CD8-positive, alpha-beta memory T cell (primary cell): Measurements from ENCODE around the gene CFI. TPM values are rescaled to one million over a fixed set of nuclear protein-coding genes. Genes with fewer than 3 reads are reported as not detected.

Source experiments
- CTCF ChIA-PET: fragments of 350-600 bp; sonication (Branson Sonifier 250); formaldehyde crosslinking; loops from one replicate; lab custom pipeline; 2021; ENCODE audit warnings: antibody characterized with exemption; lab: Charles Lee
- POLR2A ChIA-PET: fragments of 350-600 bp; sonication (Branson Sonifier 250); formaldehyde crosslinking; loops from one replicate; lab custom pipeline; 2021; ENCODE audit warnings: antibody characterized with exemption; lab: Charles Lee
- DNase-seq, 5 donors: peaks; one replicate each; pipeline versions ENCODE4 v3.0.0 to v3.0.0-alpha.2; 2020 to 2022; ENCODE audit warnings: mixed read lengths in 1 of 5
- H3K27ac ChIP-seq: one replicate; pipeline ENCODE4 v1.7.0; 2013; ENCODE audit warnings: low read depth, mild to moderate bottlenecking, low read length, moderate library complexity
- H3K27me3 ChIP-seq: 2 replicates; pipeline ENCODE4 v1.7.0; 2013; ENCODE audit warnings: low read length, mild to moderate bottlenecking; ENCODE audit not compliant: insufficient read depth, poor library complexity, severe bottlenecking
- H3K36me3 ChIP-seq: 2 replicates; pipeline ENCODE4 v1.7.0; 2013; ENCODE audit warnings: mild to moderate bottlenecking, low read length, moderate library complexity; ENCODE audit not compliant: insufficient read depth
- H3K4me1 ChIP-seq: 2 replicates; pipeline ENCODE4 v1.7.0; 2013; ENCODE audit warnings: mild to moderate bottlenecking, low read length, moderate library complexity; ENCODE audit not compliant: insufficient read depth
- H3K4me3 ChIP-seq: 2 replicates; pipeline ENCODE4 v1.7.0; 2013; ENCODE audit warnings: mild to moderate bottlenecking, low read length
- H3K9me3 ChIP-seq: 2 replicates; pipeline ENCODE4 v1.7.0; 2013; ENCODE audit warnings: mild to moderate bottlenecking, low read length
- H3K27ac Mint-ChIP-seq, 8 donors: one replicate each; pipeline ENCODE4 v1.8.0; 2020 to 2021; ENCODE audit warnings: mixed read lengths in 8 of 8, mild to moderate bottlenecking in 6 of 8, inconsistent platforms in 3 of 8, moderate library complexity in 3 of 8
- H3K27me3 Mint-ChIP-seq, 2 donors: one replicate each; pipeline ENCODE4 v1.8.0; 2020 to 2021; ENCODE audit warnings: mixed read lengths in 2 of 2, mild to moderate bottlenecking in 1 of 2, moderate library complexity in 1 of 2
- H3K36me3 Mint-ChIP-seq, 3 donors: one replicate each; pipeline ENCODE4 v1.8.0; 2020 to 2021; ENCODE audit warnings: mixed read lengths in 3 of 3, inconsistent platforms in 1 of 3, mild to moderate bottlenecking in 1 of 3
- H3K4me1 Mint-ChIP-seq, 3 donors: one replicate each; pipeline ENCODE4 v1.8.0; 2020 to 2021; ENCODE audit warnings: mixed read lengths in 3 of 3, inconsistent platforms in 1 of 3, mild to moderate bottlenecking in 1 of 3
- H3K4me3 Mint-ChIP-seq, 7 donors: one replicate each; pipeline ENCODE4 v1.8.0; 2020 to 2021; ENCODE audit warnings: mixed read lengths in 7 of 7, mild to moderate bottlenecking in 6 of 7, moderate library complexity in 4 of 7, inconsistent platforms in 2 of 7
- H3K9me3 Mint-ChIP-seq, 5 donors: one replicate each; pipeline ENCODE4 v1.8.0; 2020 to 2022; ENCODE audit warnings: mixed read lengths in 5 of 5, mild to moderate bottlenecking in 3 of 5, moderate library complexity in 2 of 5, inconsistent platforms in 1 of 5
- polyA plus RNA-seq: library from polyadenylated mRNA; unstranded; fragments of 300-500 nt; fragmentation: Illumina TruSeq; gene quantifications from one replicate; pipeline ENCODE4 v1.2.3, GENCODE V29; 2021
- total RNA-seq, 2 experiments: library from RNA; stranded (reverse); gene quantifications; one replicate each; pipeline ENCODE4 v1.2.3, GENCODE V29; 2021

The CFI gene
- total and polyA plus RNA-seq, 3 experiments from 2014 or later, result 0.13 TPM; not detected in 2

GRCh38 chr4:109826719-109827118 lies 24.9 kb upstream of the CFI start:
- no peak overlapping the region for H3K27ac Mint-ChIP-seq
- no peaks in the 10 kb centered on the region for H3K4me1 ChIP-seq
- H3K27ac ChIP-seq, result no peak overlapping the region
- peaks cover 0 to 37% (median 7%) of the 10 kb centered on the region in 3 donors for H3K36me3 Mint-ChIP-seq
- no peak overlapping the region for H3K4me3 Mint-ChIP-seq
- peak in 2 of 5 donors; percentile 20 to 28 for DNase-seq
- H3K4me3 ChIP-seq, result no peak overlapping the region
- peaks cover 0 to 4% (median 0%) of the 10 kb centered on the region in 3 donors for H3K4me1 Mint-ChIP-seq
- CTCF ChIA-PET, result interaction anchor here (0.7 to 1.8 kb wide), 6 partner anchors 124 to 401 kb away, joined by 3 to 8 read pairs (median 3); partner anchors contain the start of gene SEC24B
- no peaks in the 10 kb centered on the region for H3K27me3 Mint-ChIP-seq
- no peaks in the 10 kb centered on the region for H3K9me3 Mint-ChIP-seq
- H3K36me3 ChIP-seq, result peaks cover 12% of the 10 kb centered on the region
- POLR2A ChIA-PET, result no interaction called here
- no peaks in the 10 kb centered on the region for H3K27me3 ChIP-seq
- no peaks in the 10 kb centered on the region for H3K9me3 ChIP-seq

GRCh38 chr4:109821185-109821584 lies 19.4 kb upstream of the CFI start:
- no peak for DNase-seq

GRCh38 chr4:109820563-109820962 lies 18.8 kb upstream of the CFI start:
- Mint-ChIP-seq H3K4me1 (peaks cover 30 to 53% (median 47%) of the 10 kb centered on the region in 3 donors), H3K27ac (peak overlapping the region in 5 of 8 donors; percentile 12 to 74 (median 64)), H3K36me3 (peaks cover 0 to 72% (median 18%) of the 10 kb centered on the region in 3 donors), H3K27me3 (no peaks in the 10 kb centered on the region), H3K4me3 (no peak overlapping the region), H3K9me3 (no peaks in the 10 kb centered on the region)
- Histone ChIP-seq H3K36me3 (peaks cover 23% of the 10 kb centered on the region), H3K27me3 (no peaks in the 10 kb centered on the region), H3K9me3 (no peaks in the 10 kb centered on the region), H3K4me1 (peaks cover 13% of the 10 kb centered on the region), H3K27ac (no peak overlapping the region), H3K4me3 (no peak overlapping the region)
- no peak for DNase-seq
- POLR2A ChIA-PET, result no interaction called here
- CTCF ChIA-PET, result no interaction called here

More at GRCh38 chr4:109821185-109821584, 19.4 kb upstream of the CFI start:
- H3K27me3 Mint-ChIP-seq, result no peaks in the 10 kb centered on the region
- Histone ChIP-seq H3K36me3 (peaks cover 23% of the 10 kb centered on the region), H3K4me3 (no peak overlapping the region), H3K27ac (no peak overlapping the region), H3K4me1 (peaks cover 12% of the 10 kb centered on the region), H3K9me3 (no peaks in the 10 kb centered on the region), H3K27me3 (no peaks in the 10 kb centered on the region)
- ChIA-PET POLR2A (no interaction called here), CTCF (no interaction called here)
- H3K27ac Mint-ChIP-seq, result peak overlapping the region in 4 of 8 donors; percentile 2 to 93 (median 47)
- H3K4me1 Mint-ChIP-seq, result peaks cover 23 to 48% (median 41%) of the 10 kb centered on the region in 3 donors
- H3K9me3 Mint-ChIP-seq, result no peaks in the 10 kb centered on the region
- H3K4me3 Mint-ChIP-seq, result no peak overlapping the region
- H3K36me3 Mint-ChIP-seq, result peaks cover 0 to 69% (median 18%) of the 10 kb centered on the region in 3 donors

- Histone ChIP-seq H3K27me3 (no peaks in the 10 kb centered on the region), H3K4me1 (peaks cover 17% of the 10 kb centered on the region), H3K4me3 (no peak overlapping the region), H3K9me3 (no peaks in the 10 kb centered on the region), H3K36me3 (peaks cover 17% of the 10 kb centered on the region), H3K27ac (no peak overlapping the region)
- CTCF ChIA-PET, result interaction anchor here (2.0 kb wide), 1 partner anchor 385 kb away, joined by 8 read pairs; no protein-coding TSS in a partner anchor
- POLR2A ChIA-PET, result no interaction called here
- DNase-seq, result no peak
- no peaks in the 10 kb centered on the region for H3K9me3 Mint-ChIP-seq
- H3K36me3 Mint-ChIP-seq, result peaks cover 0 to 66% (median 13%) of the 10 kb centered on the region in 3 donors
- H3K4me3 Mint-ChIP-seq, result peak overlapping the region in 1 of 7 donors; percentile 39
- no peaks in the 10 kb centered on the region for H3K27me3 Mint-ChIP-seq
- H3K27ac Mint-ChIP-seq, result peak overlapping the region in 3 of 8 donors; percentile 40 to 99 (median 67)
- H3K4me1 Mint-ChIP-seq, result peaks cover 37 to 58% (median 56%) of the 10 kb centered on the region in 3 donors
Observed at GRCh38 chr4:109818268-109818667, 16.5 kb upstream of the CFI start.

GRCh38 chr4:109816894-109817293 lies 15.1 kb upstream of the CFI start:
- peaks cover 0 to 53% (median 11%) of the 10 kb centered on the region in 3 donors for H3K36me3 Mint-ChIP-seq
- Histone ChIP-seq H3K4me3 (no peak overlapping the region), H3K27ac (peak overlapping the region; percentile 99), H3K9me3 (no peaks in the 10 kb centered on the region), H3K4me1 (peaks cover 17% of the 10 kb centered on the region), H3K36me3 (peaks cover 12% of the 10 kb centered on the region), H3K27me3 (no peaks in the 10 kb centered on the region)
- H3K4me1 Mint-ChIP-seq, result peaks cover 37 to 58% (median 56%) of the 10 kb centered on the region in 3 donors
- ChIA-PET POLR2A (interaction anchor here (1.1 kb wide), 1 partner anchor 383 kb away, joined by 3 read pairs; the partner anchor contains the start of gene SEC24B), CTCF (interaction anchor here (1.0 to 2.2 kb wide), 3 partner anchors 9 to 384 kb away, joined by 3 to 8 read pairs (median 3); partner anchors contain the start of gene SEC24B)
- no peak for DNase-seq
- peak overlapping the region; percentile 92 to 100 (median 97) for H3K4me3 Mint-ChIP-seq
- no peaks in the 10 kb centered on the region for H3K27me3 Mint-ChIP-seq
- H3K27ac Mint-ChIP-seq, result peak overlapping the region; percentile 95 to 99 (median 98)
- no peaks in the 10 kb centered on the region for H3K9me3 Mint-ChIP-seq

- CTCF ChIA-PET, result interaction anchor here (1.4 to 2.2 kb wide), 2 partner anchors 114 to 383 kb away, joined by 3 to 8 read pairs; partner anchors contain the start of gene SEC24B
- peaks cover 0 to 45% (median 11%) of the 10 kb centered on the region in 3 donors for H3K36me3 Mint-ChIP-seq
- Histone ChIP-seq H3K9me3 (no peaks in the 10 kb centered on the region), H3K36me3 (peaks cover 12% of the 10 kb centered on the region), H3K27me3 (no peaks in the 10 kb centered on the region), H3K4me3 (peak overlapping the region; percentile 97), H3K4me1 (peaks cover 17% of the 10 kb centered on the region), H3K27ac (peak overlapping the region; percentile 99)
- DNase-seq, result peak; percentile 30 to 66 (median 52)
- peaks cover 36 to 55% (median 52%) of the 10 kb centered on the region in 3 donors for H3K4me1 Mint-ChIP-seq
- POLR2A ChIA-PET, result interaction anchor here (1.1 kb wide), 1 partner anchor 382 kb away, joined by 3 read pairs; the partner anchor contains the start of gene SEC24B
- no peaks in the 10 kb centered on the region for H3K27me3 Mint-ChIP-seq
- peak overlapping the region; percentile 95 to 99 (median 98) for H3K27ac Mint-ChIP-seq
- peak overlapping the region; percentile 92 to 100 (median 97) for H3K4me3 Mint-ChIP-seq
- no peaks in the 10 kb centered on the region for H3K9me3 Mint-ChIP-seq
Observed at GRCh38 chr4:109816082-109816442, 14.3 kb upstream of the CFI start.

GRCh38 chr4:109815151-109816081 lies 13.6 kb upstream of the CFI start, which contains the start of gene GAR1:
TSS of gene GAR1 (plus strand) at chr4:109815762. CDS start at chr4:109816165, 403 bp downstream.
- Mint-ChIP-seq H3K4me1 (peaks cover 34 to 48% (median 46%) of the 10 kb centered on the region in 3 donors), H3K4me3 (peak within 1 kb of the TSS; percentile 92 to 100 (median 97)), H3K27ac (peak within 1 kb of the TSS; percentile 95 to 99 (median 98)), H3K36me3 (peaks cover 0 to 39% (median 11%) of the 10 kb centered on the region in 3 donors), H3K27me3 (no peaks in the 10 kb centered on the region), H3K9me3 (no peaks in the 10 kb centered on the region)
- CTCF ChIA-PET, result interaction anchor here (1.0 to 2.2 kb wide), 5 partner anchors 10 to 382 kb away, joined by 3 to 8 read pairs (median 4); partner anchors contain the start of gene SEC24B
- no peaks in the 10 kb centered on the region for H3K9me3 ChIP-seq
- DNase-seq, result peak; percentile 77 to 90 (median 84)
- POLR2A ChIA-PET, result interaction anchor here (1.0 to 1.1 kb wide), 2 partner anchors 255 to 382 kb away, joined by 3 read pairs; partner anchors contain the start of genes MCUB and SEC24B
- H3K36me3 ChIP-seq, result peaks cover 12% of the 10 kb centered on the region
- H3K4me3 ChIP-seq, result peak within 1 kb of the TSS; percentile 97
- H3K27ac ChIP-seq, result peak within 1 kb of the TSS; percentile 99
- no peaks in the 10 kb centered on the region for H3K27me3 ChIP-seq
- H3K4me1 ChIP-seq, result peaks cover 17% of the 10 kb centered on the region
